IMR-90 (cell line): ENCODE data around the gene CCDC107.

Experiments
- BHLHE40 ChIP-seq: fragments of 150-350 bp; IDR thresholded peaks from 2 replicates; pipeline ENCODE4 v1.6.1; 2016; ENCODE audit warnings: mild to moderate bottlenecking, low read depth, low read length
- CEBPB ChIP-seq: IDR thresholded peaks from 2 replicates; pipeline ENCODE4 v1.6.1; 2012; ENCODE audit warnings: low read depth, low read length, improper control_type of control experiment
- CHD1 ChIP-seq: IDR thresholded peaks from 2 replicates; pipeline ENCODE4 v1.6.1; 2012; ENCODE audit warnings: low read depth, low read length, improper control_type of control experiment
- CTCF ChIP-seq: conservative IDR thresholded peaks from 2 replicates; pipeline ENCODE4 v1.5.1; 2012; ENCODE audit warnings: mild to moderate bottlenecking, low read depth, low read length, improper control_type of control experiment
- POLR2A ChIP-seq: IDR thresholded peaks from 2 replicates; pipeline ENCODE4 v1.6.1; 2012; ENCODE audit warnings: mild to moderate bottlenecking, low read depth, low read length
- RFX5 ChIP-seq: IDR thresholded peaks from 2 replicates; pipeline ENCODE4 v1.8.0; 2012; ENCODE audit warnings: low read depth, mild to moderate bottlenecking, low read length, moderate library complexity
- TF ChIP-seq, protein P1 (sequence below): fragments of 150-350 bp; IDR thresholded peaks from 2 replicates; pipeline ENCODE4 v1.6.1; 2017; ENCODE audit warnings: mild to moderate bottlenecking, antibody characterized with exemption, low read length, low read depth

- TF ChIP-seq, protein P1, sequence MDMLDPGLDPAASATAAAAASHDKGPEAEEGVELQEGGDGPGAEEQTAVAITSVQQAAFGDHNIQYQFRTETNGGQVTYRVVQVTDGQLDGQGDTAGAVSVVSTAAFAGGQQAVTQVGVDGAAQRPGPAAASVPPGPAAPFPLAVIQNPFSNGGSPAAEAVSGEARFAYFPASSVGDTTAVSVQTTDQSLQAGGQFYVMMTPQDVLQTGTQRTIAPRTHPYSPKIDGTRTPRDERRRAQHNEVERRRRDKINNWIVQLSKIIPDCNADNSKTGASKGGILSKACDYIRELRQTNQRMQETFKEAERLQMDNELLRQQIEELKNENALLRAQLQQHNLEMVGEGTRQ = no peak
- TF ChIP-seq CTCF (no peak), POLR2A (no peak), RFX5 (no peak), BHLHE40 (no peak), CHD1 (no peak), CEBPB (no peak)
Measured at GRCh38 chr9:35686222-35687203, 28.4 kb downstream of the CCDC107 start.
